Vagina (tissue), 2 donors: ENCODE measurements around the gene ABTB2.

Source experiments
- CTCF ChIP-seq, 3 experiments: fragments of 450-650 bp in 2 of 3; fragments of 200-600 bp in 1 of 3; sonication (generic) in 1 of 3; IDR thresholded peaks; one replicate each; pipeline ENCODE4 v1.5.1; 2017 to 2019; ENCODE audit warnings: antibody characterized with exemption in 3 of 3, mild to moderate bottlenecking in 2 of 3, moderate library complexity in 2 of 3
- POLR2A ChIP-seq, 2 donors: fragments of 450-650 bp; IDR thresholded peaks; one replicate each; pipeline ENCODE4 v1.6.1; 2017; ENCODE audit warnings: antibody characterized with exemption in 2 of 2, mild to moderate bottlenecking in 2 of 2, moderate library complexity in 2 of 2

DNA sequence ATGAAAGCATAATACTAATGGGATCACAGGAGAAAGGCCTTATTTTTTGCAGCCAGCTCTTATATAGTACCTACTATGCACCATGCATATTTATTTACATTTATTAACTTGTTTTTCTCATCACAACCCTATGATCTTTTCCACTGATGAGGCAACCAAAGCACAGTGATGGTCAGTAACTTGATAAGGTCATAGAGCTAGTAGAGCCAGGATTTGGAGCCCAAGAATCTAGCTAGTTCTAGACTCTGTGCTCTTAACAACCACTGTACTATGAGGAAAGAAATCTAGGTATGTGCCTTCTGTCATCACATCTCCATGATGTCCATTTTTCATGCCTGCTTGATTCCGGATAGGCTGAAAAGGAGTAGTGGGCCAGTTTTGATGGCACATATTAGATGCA, 24.0 kb upstream of the ABTB2 start:
- TF ChIP-seq CTCF (IDR thresholded peaks at IDR 0.05) = no peak
- TF ChIP-seq POLR2A (IDR thresholded peaks at IDR 0.05) = no peak
